ENCODE results near the gene VSTM2L. TPM values are rescaled to one million over a fixed set of nuclear protein-coding genes. Genes with fewer than 3 reads are reported as not detected.

Gene VSTM2L
- total and polyA plus RNA-seq, 5 experiments from 2014 or later: not detected

GRCh38 chr20:37941332-37941731 is 38.4 kb downstream of the VSTM2L start:
- DNase-seq: no peak
- no peak overlapping the region for H3K27ac Mint-ChIP-seq
- H3K4me3 Mint-ChIP-seq: no peak overlapping the region
- H3K36me3 Mint-ChIP-seq: no peaks in the 10 kb centered on the region
- POLR2A ChIA-PET: no interaction called here
- peaks cover 0 to 4% (median 0%) of the 10 kb centered on the region in 5 donors for H3K27me3 Mint-ChIP-seq
- no peaks in the 10 kb centered on the region for H3K9me3 Mint-ChIP-seq
- no peaks in the 10 kb centered on the region for H3K4me1 Mint-ChIP-seq
- ATAC-seq: no peak

GRCh38 chr20:37941992-37942391 is 39.1 kb downstream of the VSTM2L start:
- peaks cover 0 to 7% (median 0%) of the 10 kb centered on the region in 5 donors for H3K27me3 Mint-ChIP-seq
- ATAC-seq (no peak), DNase-seq (no peak)
- no peaks in the 10 kb centered on the region for H3K4me1 Mint-ChIP-seq
- no peaks in the 10 kb centered on the region for H3K36me3 Mint-ChIP-seq
- no peaks in the 10 kb centered on the region for H3K9me3 Mint-ChIP-seq
- H3K4me3 Mint-ChIP-seq: no peak overlapping the region
- POLR2A ChIA-PET: no interaction called here
- no peak overlapping the region for H3K27ac Mint-ChIP-seq

GRCh38 chr20:37943033-37943432 is 40.1 kb downstream of the VSTM2L start:
- no peak overlapping the region for H3K27ac Mint-ChIP-seq
- H3K36me3 Mint-ChIP-seq: peaks cover 0 to 5% (median 5%) of the 10 kb centered on the region in 3 donors
- no peak overlapping the region for H3K4me3 Mint-ChIP-seq
- H3K27me3 Mint-ChIP-seq: peaks cover 0 to 8% (median 1%) of the 10 kb centered on the region in 5 donors
- peaks cover 0 to 1% (median 0%) of the 10 kb centered on the region in 4 donors for H3K4me1 Mint-ChIP-seq
- DNase-seq: peak in 1 of 10 donors; percentile 10
- POLR2A ChIA-PET: no interaction called here
- no peak for ATAC-seq
- H3K9me3 Mint-ChIP-seq: peaks cover 0 to 8% (median 2%) of the 10 kb centered on the region in 9 donors

- POLR2A ChIA-PET: no interaction called here
- peaks cover 0 to 1% (median 0%) of the 10 kb centered on the region in 4 donors for H3K4me1 Mint-ChIP-seq
- H3K27me3 Mint-ChIP-seq: peaks cover 0 to 8% (median 3%) of the 10 kb centered on the region in 5 donors
- DNase-seq (peak in 1 of 10 donors; percentile 7), ATAC-seq (no peak)
- peaks cover 0 to 6% (median 6%) of the 10 kb centered on the region in 3 donors for H3K36me3 Mint-ChIP-seq
- no peak overlapping the region for H3K4me3 Mint-ChIP-seq
- H3K27ac Mint-ChIP-seq: no peak overlapping the region
- peaks cover 0 to 8% (median 4%) of the 10 kb centered on the region in 9 donors for H3K9me3 Mint-ChIP-seq
These were observed 40.9 kb downstream of the VSTM2L start for GRCh38 chr20:37943501-37944455.

GRCh38 chr20:37944456-37944981 is 41.6 kb downstream of the VSTM2L start:
- H3K36me3 Mint-ChIP-seq: peaks cover 0 to 6% (median 6%) of the 10 kb centered on the region in 3 donors
- peaks cover 0 to 1% (median 0%) of the 10 kb centered on the region in 4 donors for H3K4me1 Mint-ChIP-seq
- DNase-seq (peak in 1 of 10 donors; percentile 11), ATAC-seq (no peak)
- H3K4me3 Mint-ChIP-seq: no peak overlapping the region
- H3K27ac Mint-ChIP-seq: no peak overlapping the region
- H3K27me3 Mint-ChIP-seq: peaks cover 0 to 8% (median 6%) of the 10 kb centered on the region in 5 donors
- POLR2A ChIA-PET: no interaction called here
- peaks cover 0 to 8% (median 4%) of the 10 kb centered on the region in 9 donors for H3K9me3 Mint-ChIP-seq

GRCh38 chr20:37945091-37945547 is 42.2 kb downstream of the VSTM2L start:
- H3K36me3 Mint-ChIP-seq: peaks cover 0 to 6% (median 6%) of the 10 kb centered on the region in 3 donors
- no peak overlapping the region for H3K27ac Mint-ChIP-seq
- DNase-seq (peak in 1 of 10 donors; percentile 9), ATAC-seq (no peak)
- H3K4me1 Mint-ChIP-seq: peaks cover 0 to 1% (median 0%) of the 10 kb centered on the region in 4 donors
- H3K27me3 Mint-ChIP-seq: peaks cover 0 to 8% (median 6%) of the 10 kb centered on the region in 5 donors
- peaks cover 0 to 8% (median 4%) of the 10 kb centered on the region in 9 donors for H3K9me3 Mint-ChIP-seq
- no peak overlapping the region for H3K4me3 Mint-ChIP-seq
- POLR2A ChIA-PET: no interaction called here

- Mint-ChIP-seq H3K27ac (no peak overlapping the region), H3K27me3 (peaks cover 0 to 7% (median 6%) of the 10 kb centered on the region in 5 donors), H3K36me3 (peaks cover 0 to 6% (median 6%) of the 10 kb centered on the region in 3 donors), H3K4me1 (peaks cover 0 to 1% (median 0%) of the 10 kb centered on the region in 4 donors), H3K4me3 (no peak overlapping the region), H3K9me3 (peaks cover 0 to 8% (median 4%) of the 10 kb centered on the region in 9 donors)
- POLR2A ChIA-PET: no interaction called here
- ATAC-seq: no peak
- peak in 1 of 10 donors; percentile 7 for DNase-seq
These were observed 44.0 kb downstream of the VSTM2L start for GRCh38 chr20:37946946-37947345.

GRCh38 chr20:37947943-37948342 is 45.0 kb downstream of the VSTM2L start:
- H3K27ac Mint-ChIP-seq: peak overlapping the region in 1 of 10 donors; percentile 33
- no peak for DNase-seq
- peaks cover 0 to 6% (median 6%) of the 10 kb centered on the region in 3 donors for H3K36me3 Mint-ChIP-seq
- POLR2A ChIA-PET: no interaction called here
- peaks cover 0 to 10% (median 4%) of the 10 kb centered on the region in 9 donors for H3K9me3 Mint-ChIP-seq
- H3K27me3 Mint-ChIP-seq: peaks cover 0 to 7% (median 6%) of the 10 kb centered on the region in 5 donors
- H3K4me3 Mint-ChIP-seq: no peak overlapping the region
- peaks cover 0 to 1% (median 0%) of the 10 kb centered on the region in 4 donors for H3K4me1 Mint-ChIP-seq
- ATAC-seq: no peak

- no peak overlapping the region for H3K27ac Mint-ChIP-seq
- no peak for ATAC-seq
- H3K36me3 Mint-ChIP-seq: peaks cover 0 to 6% (median 6%) of the 10 kb centered on the region in 3 donors
- H3K4me3 Mint-ChIP-seq: no peak overlapping the region
- H3K4me1 Mint-ChIP-seq: peaks cover 0 to 1% (median 0%) of the 10 kb centered on the region in 4 donors
- no peak for DNase-seq
- H3K27me3 Mint-ChIP-seq: peaks cover 0 to 7% (median 6%) of the 10 kb centered on the region in 5 donors
- peaks cover 0 to 10% (median 4%) of the 10 kb centered on the region in 9 donors for H3K9me3 Mint-ChIP-seq
- POLR2A ChIA-PET: no interaction called here
These were observed 46.0 kb downstream of the VSTM2L start for GRCh38 chr20:37948956-37949355.

GRCh38 chr20:37954190-37954589 is 51.3 kb downstream of the VSTM2L start:
- DNase-seq (no peak), ATAC-seq (no peak)
- H3K27me3 Mint-ChIP-seq: peaks cover 0 to 12% (median 2%) of the 10 kb centered on the region in 5 donors
- no peak overlapping the region for H3K27ac Mint-ChIP-seq
- POLR2A ChIA-PET: no interaction called here
- H3K4me3 Mint-ChIP-seq: no peak overlapping the region
- H3K9me3 Mint-ChIP-seq: peaks cover 0 to 5% (median 0%) of the 10 kb centered on the region in 9 donors
- H3K4me1 Mint-ChIP-seq: no peaks in the 10 kb centered on the region
- no peaks in the 10 kb centered on the region for H3K36me3 Mint-ChIP-seq

GRCh38 chr20:37954626-37955025 is 51.7 kb downstream of the VSTM2L start:
- Mint-ChIP-seq H3K27me3 (peaks cover 0 to 12% (median 2%) of the 10 kb centered on the region in 5 donors), H3K9me3 (peaks cover 0 to 7% (median 0%) of the 10 kb centered on the region in 9 donors), H3K4me3 (no peak overlapping the region), H3K4me1 (no peaks in the 10 kb centered on the region), H3K27ac (no peak overlapping the region), H3K36me3 (peaks cover 0 to 3% (median 0%) of the 10 kb centered on the region in 3 donors)
- no peak for ATAC-seq
- no peak for DNase-seq
- POLR2A ChIA-PET: no interaction called here

- Mint-ChIP-seq H3K4me1 (no peaks in the 10 kb centered on the region), H3K27ac (no peak overlapping the region), H3K9me3 (peaks cover 0 to 12% (median 5%) of the 10 kb centered on the region in 9 donors), H3K4me3 (no peak overlapping the region), H3K27me3 (peaks cover 0 to 12% (median 2%) of the 10 kb centered on the region in 5 donors), H3K36me3 (peaks cover 0 to 6% (median 0%) of the 10 kb centered on the region in 3 donors)
- peak in 1 of 10 donors; percentile 3 for DNase-seq
- POLR2A ChIA-PET: no interaction called here
- no peak for ATAC-seq
These were observed 52.6 kb downstream of the VSTM2L start for GRCh38 chr20:37955511-37955910.

Data from naive thymus-derived CD8-positive, alpha-beta T cell (primary cell).